Ishikawa (cell line): ENCODE measurements around the gene GAK.

Experiments used
- CEBPB ChIP-seq: IDR thresholded peaks from 2 replicates; pipeline ENCODE4 v1.6.1; 2012
- CREB1 ChIP-seq: IDR thresholded peaks from 2 replicates; pipeline ENCODE4 v1.6.1; 2012; ENCODE audit warnings: low read depth
- EP300 ChIP-seq: IDR thresholded peaks from 2 replicates; pipeline ENCODE4 v1.6.1; 2012; ENCODE audit warnings: borderline replicate concordance
- FOXM1 ChIP-seq: IDR thresholded peaks from 2 replicates; pipeline ENCODE4 v1.6.1; 2012; ENCODE audit warnings: low read depth, borderline replicate concordance
- NFIC ChIP-seq: IDR thresholded peaks from 2 replicates; pipeline ENCODE4 v1.6.1; 2012
- RAD21 ChIP-seq: IDR thresholded peaks from 2 replicates; pipeline ENCODE4 v1.6.1; 2012; ENCODE audit warnings: low read depth
- TAF1 ChIP-seq: IDR thresholded peaks from 2 replicates; pipeline ENCODE4 v1.6.1; 2012; ENCODE audit warnings: low read depth, mild to moderate bottlenecking
- TCF12 ChIP-seq: IDR thresholded peaks from 2 replicates; pipeline ENCODE4 v1.6.1; 2012; ENCODE audit warnings: low read depth
- TEAD4 ChIP-seq: IDR thresholded peaks from 2 replicates; pipeline ENCODE4 v1.6.1; 2012
- YY1 ChIP-seq: IDR thresholded peaks from 2 replicates; pipeline ENCODE4 v1.6.1; 2012; ENCODE audit warnings: low read depth
- ZBTB7A ChIP-seq: IDR thresholded peaks from 2 replicates; pipeline ENCODE4 v1.6.1; 2012; ENCODE audit warnings: low read depth
- TF ChIP-seq, protein P1 (sequence below): IDR thresholded peaks from 2 replicates; pipeline ENCODE4 v1.6.1; 2012
- TF ChIP-seq, protein P2 (sequence below): IDR thresholded peaks from 2 replicates; pipeline ENCODE4 v1.6.1; 2012; ENCODE audit warnings: low read depth, mild to moderate bottlenecking
- TF ChIP-seq, protein P3 (sequence below): IDR thresholded peaks from 2 replicates; pipeline ENCODE4 v1.6.1; 2012

DNA sequence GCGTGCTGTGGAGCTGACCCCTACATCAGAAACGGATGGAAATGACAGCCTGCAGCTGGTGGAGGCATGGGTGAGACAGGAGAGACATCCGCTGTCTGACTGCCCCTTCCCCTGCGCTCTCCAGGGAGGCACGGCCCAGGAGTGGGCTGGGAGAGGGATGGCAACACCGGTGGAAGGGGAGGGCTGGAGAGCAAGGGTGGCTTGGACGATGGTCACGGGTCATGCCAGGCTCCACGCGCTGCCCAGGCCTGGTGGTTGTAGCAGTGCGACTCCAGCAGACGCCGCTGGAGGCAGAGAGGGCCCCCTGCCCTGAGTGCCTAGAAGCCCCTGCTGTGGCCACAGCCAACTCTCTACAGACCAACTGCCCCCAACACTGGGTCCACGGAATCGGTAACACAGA is 47.9 kb downstream of the GAK start:
- TF ChIP-seq, protein P1, sequence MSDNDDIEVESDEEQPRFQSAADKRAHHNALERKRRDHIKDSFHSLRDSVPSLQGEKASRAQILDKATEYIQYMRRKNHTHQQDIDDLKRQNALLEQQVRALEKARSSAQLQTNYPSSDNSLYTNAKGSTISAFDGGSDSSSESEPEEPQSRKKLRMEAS, result no peak
- TF ChIP-seq CREB1 (no peak), EP300 (no peak), RAD21 (no peak), YY1 (no peak), NFIC (no peak), CEBPB (no peak), TAF1 (no peak), TEAD4 (no peak), TCF12 (no peak), ZBTB7A (no peak), FOXM1 (no peak)
- TF ChIP-seq, protein P2, sequence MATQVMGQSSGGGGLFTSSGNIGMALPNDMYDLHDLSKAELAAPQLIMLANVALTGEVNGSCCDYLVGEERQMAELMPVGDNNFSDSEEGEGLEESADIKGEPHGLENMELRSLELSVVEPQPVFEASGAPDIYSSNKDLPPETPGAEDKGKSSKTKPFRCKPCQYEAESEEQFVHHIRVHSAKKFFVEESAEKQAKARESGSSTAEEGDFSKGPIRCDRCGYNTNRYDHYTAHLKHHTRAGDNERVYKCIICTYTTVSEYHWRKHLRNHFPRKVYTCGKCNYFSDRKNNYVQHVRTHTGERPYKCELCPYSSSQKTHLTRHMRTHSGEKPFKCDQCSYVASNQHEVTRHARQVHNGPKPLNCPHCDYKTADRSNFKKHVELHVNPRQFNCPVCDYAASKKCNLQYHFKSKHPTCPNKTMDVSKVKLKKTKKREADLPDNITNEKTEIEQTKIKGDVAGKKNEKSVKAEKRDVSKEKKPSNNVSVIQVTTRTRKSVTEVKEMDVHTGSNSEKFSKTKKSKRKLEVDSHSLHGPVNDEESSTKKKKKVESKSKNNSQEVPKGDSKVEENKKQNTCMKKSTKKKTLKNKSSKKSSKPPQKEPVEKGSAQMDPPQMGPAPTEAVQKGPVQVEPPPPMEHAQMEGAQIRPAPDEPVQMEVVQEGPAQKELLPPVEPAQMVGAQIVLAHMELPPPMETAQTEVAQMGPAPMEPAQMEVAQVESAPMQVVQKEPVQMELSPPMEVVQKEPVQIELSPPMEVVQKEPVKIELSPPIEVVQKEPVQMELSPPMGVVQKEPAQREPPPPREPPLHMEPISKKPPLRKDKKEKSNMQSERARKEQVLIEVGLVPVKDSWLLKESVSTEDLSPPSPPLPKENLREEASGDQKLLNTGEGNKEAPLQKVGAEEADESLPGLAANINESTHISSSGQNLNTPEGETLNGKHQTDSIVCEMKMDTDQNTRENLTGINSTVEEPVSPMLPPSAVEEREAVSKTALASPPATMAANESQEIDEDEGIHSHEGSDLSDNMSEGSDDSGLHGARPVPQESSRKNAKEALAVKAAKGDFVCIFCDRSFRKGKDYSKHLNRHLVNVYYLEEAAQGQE, result no peak
- TF ChIP-seq, protein P3, sequence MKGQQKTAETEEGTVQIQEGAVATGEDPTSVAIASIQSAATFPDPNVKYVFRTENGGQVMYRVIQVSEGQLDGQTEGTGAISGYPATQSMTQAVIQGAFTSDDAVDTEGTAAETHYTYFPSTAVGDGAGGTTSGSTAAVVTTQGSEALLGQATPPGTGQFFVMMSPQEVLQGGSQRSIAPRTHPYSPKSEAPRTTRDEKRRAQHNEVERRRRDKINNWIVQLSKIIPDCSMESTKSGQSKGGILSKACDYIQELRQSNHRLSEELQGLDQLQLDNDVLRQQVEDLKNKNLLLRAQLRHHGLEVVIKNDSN, result no peak
